GM12878 (cell line): Measurements from ENCODE around the gene PELI2. TPM values are rescaled to one million over a fixed set of nuclear protein-coding genes. Genes with fewer than 3 reads are reported as not detected.

Source experiments
- ATAC-seq: fragments of 200-7000 bp; cut with Tn5 transposase; 3 replicates; pipeline ENCODE4 v1.9.1; 2020; ENCODE audit warnings: mild to moderate bottlenecking, moderate library complexity
- BruUV-seq: library from RNA; stranded (reverse); fragments of 400-500 nt; replicated peaks from 2 replicates; lab custom pipeline; 2021; lab: Mats Ljungman, UMichigan
- CTCF ChIA-PET: fragments of 300-600 bp; sonication (Branson Sonifier 250); formaldehyde crosslinking; extraction: SDS; loops from one replicate; lab custom pipeline; 2021; ENCODE audit warnings: inconsistent platforms; lab: Yijun Ruan, JAX
- POLR2A ChIA-PET: fragments of 350-600 bp; formaldehyde crosslinking; extraction: SDS; loops from one replicate; lab custom pipeline; 2021; ENCODE audit warnings: inconsistent platforms; lab: Charles Lee
- RAD21 ChIA-PET: fragments of 300-600 bp; sonication (Branson Sonifier 250); formaldehyde crosslinking; loops from one replicate; lab custom pipeline; 2023; ENCODE audit warnings: antibody characterized with exemption; ENCODE audit not compliant: unreplicated experiment; lab: Charles Lee
- SMC1A ChIA-PET: fragments of 300-600 bp; sonication (Branson Sonifier 250); formaldehyde crosslinking; loops from one replicate; lab custom pipeline; 2023; ENCODE audit not compliant: unreplicated experiment, uncharacterized antibody; lab: Charles Lee
- DNase-seq: peaks from one replicate; pipeline ENCODE4 v3.0.0-alpha.2; 2011; ENCODE audit warnings: low read depth, low spot score
- FAIRE-seq: peaks from 3 replicates; lab custom pipeline; 2011; peaks lifted over from hg19 to GRCh38; lab: Jason Lieb, UNC
- H2AFZ ChIP-seq: 2 replicates; pipeline ENCODE4 v1.6.0; 2011; ENCODE audit warnings: low read depth, low read length, control low read depth; ENCODE audit not compliant: control insufficient read depth
- H3K27ac ChIP-seq: 2 replicates; pipeline ENCODE4 v1.5.1; 2011; ENCODE audit warnings: control low read depth; ENCODE audit not compliant: control insufficient read depth, insufficient read depth
- H3K27me3 ChIP-seq, 2 experiments: replicated peaks in 1 of 2; 2 replicates each; pipeline versions ENCODE4 v1.6.0 to v1.6.1; 2011; ENCODE audit warnings: low read length in 1 of 2; ENCODE audit not compliant: control insufficient read depth in 2 of 2, insufficient read depth in 2 of 2
- H3K36me3 ChIP-seq, 2 experiments: 2 replicates each; pipeline ENCODE4 v1.5.1; 2011; ENCODE audit warnings: low read length in 1 of 2; ENCODE audit not compliant: control insufficient read depth in 2 of 2, insufficient read depth in 2 of 2
- H3K4me1 ChIP-seq: 2 replicates; pipeline ENCODE4 v1.6.1; 2011; ENCODE audit warnings: mild to moderate bottlenecking, low read length, moderate library complexity, mixed read lengths; ENCODE audit not compliant: control insufficient read depth, insufficient read depth
- H3K4me2 ChIP-seq: 2 replicates; pipeline ENCODE4 v1.6.0; 2011; ENCODE audit warnings: control low read depth; ENCODE audit not compliant: control insufficient read depth, insufficient read depth
- H3K4me3 ChIP-seq: fragments of 200-600 bp; sonication (generic); 2 replicates; pipeline ENCODE4 v1.5.1; 2016
- H3K79me2 ChIP-seq: 2 replicates; pipeline ENCODE4 v1.6.0; 2011; ENCODE audit warnings: low read length; ENCODE audit not compliant: control insufficient read depth, insufficient read depth
- H3K9ac ChIP-seq: 2 replicates; pipeline ENCODE4 v1.8.0; 2011; ENCODE audit warnings: low read length, control low read depth, mixed read lengths; ENCODE audit not compliant: control insufficient read depth, insufficient read depth
- H3K9me3 ChIP-seq: replicated peaks from 3 replicates; pipeline ENCODE4 v1.5.1; 2011; ENCODE audit warnings: mild to moderate bottlenecking, low read length; ENCODE audit not compliant: control insufficient read depth, insufficient read depth
- H4K20me1 ChIP-seq: 2 replicates; pipeline ENCODE4 v1.6.0; 2011; ENCODE audit not compliant: control insufficient read depth, insufficient read depth
- BACH1 ChIP-seq: fragments of 450-650 bp; IDR thresholded peaks from 2 replicates; pipeline ENCODE4 v1.6.1; 2017; ENCODE audit warnings: mild to moderate bottlenecking, borderline replicate concordance
- BCL11A ChIP-seq: IDR thresholded peaks from 2 replicates; pipeline ENCODE4 v1.6.1; 2011; ENCODE audit warnings: low read depth, low read length
- ETV6 ChIP-seq, 2 experiments: fragments of 450-650 bp in 1 of 2; IDR thresholded peaks in 1 of 2; conservative IDR thresholded peaks in 1 of 2; 2 replicates each; pipeline ENCODE4 v1.6.1; 2014; ENCODE audit warnings: antibody characterized with exemption in 1 of 2, borderline replicate concordance in 1 of 2, low read depth in 1 of 2, mild to moderate bottlenecking in 1 of 2, moderate library complexity in 1 of 2
- MEF2B ChIP-seq: fragments of 450-650 bp; IDR thresholded peaks from 2 replicates; pipeline ENCODE4 v1.6.1; 2018; ENCODE audit warnings: mild to moderate bottlenecking, moderate library complexity; ENCODE audit not compliant: partially characterized antibody, poor library complexity, severe bottlenecking
- MXI1 ChIP-seq: fragments of 150-350 bp; IDR thresholded peaks from 2 replicates; pipeline ENCODE4 v1.6.1; 2011; ENCODE audit warnings: low read depth, mild to moderate bottlenecking, inconsistent platforms, low read length, improper control_type of control experiment
- NBN ChIP-seq: fragments of 450-650 bp; IDR thresholded peaks from 2 replicates; pipeline ENCODE4 v1.6.1; 2016
- NFXL1 ChIP-seq: fragments of 450-650 bp; IDR thresholded peaks from 2 replicates; pipeline ENCODE4 v1.6.1; 2017; ENCODE audit warnings: antibody characterized with exemption, mild to moderate bottlenecking, borderline replicate concordance
- RB1 ChIP-seq: fragments of 450-650 bp; formaldehyde crosslinking; IDR thresholded peaks from 2 replicates; pipeline ENCODE4 v1.6.1; 2017; ENCODE audit warnings: mild to moderate bottlenecking, borderline replicate concordance
- SUPT20H ChIP-seq: IDR thresholded peaks from 2 replicates; pipeline ENCODE4 v1.6.1; 2011; ENCODE audit warnings: low read depth, mild to moderate bottlenecking, low read length, moderate library complexity, borderline replicate concordance; ENCODE audit not compliant: control insufficient read depth
- ZBED1 ChIP-seq: IDR thresholded peaks from 2 replicates; pipeline ENCODE4 v1.6.1; 2016; ENCODE audit warnings: borderline replicate concordance
- ZNF384 ChIP-seq: IDR thresholded peaks from 2 replicates; pipeline ENCODE4 v1.6.1; 2012; ENCODE audit warnings: low read depth, mild to moderate bottlenecking, low read length, improper control_type of control experiment, borderline replicate concordance
- WGBS: methylation state at CpG from one replicate; pipeline ENCODE4 v1.1.6; 2016; ENCODE audit warnings: low lambda C conversion rate; ENCODE audit not compliant: insufficient replicate concordance, insufficient coverage; ENCODE audit errors: missing lambda C conversion rate; 5-methylcytosine and 5-hydroxymethylcytosine counted together
- in situ Hi-C: fragments of 300-500 bp; cut with MboI; formaldehyde crosslinking; loops from 9 replicates; pipeline ENCODE4 v1.14.3; 2018; ENCODE audit warnings: mixed read lengths
- intact Hi-C: fragments of 100-400 bp; cut with micrococcal nuclease; formaldehyde crosslinking; loops from one replicate; pipeline ENCODE4 v1.14.2; 2022; ENCODE audit not compliant: unreplicated experiment
- polyA plus RNA-seq, 11 experiments: library from polyadenylated mRNA; depleted of rRNA in 4 of 11; unstranded in 6 of 11; stranded (reverse) in 5 of 11; fragments of >200 nt; fragmentation: Nextera tagmentation in 4 of 11; fragmentation: Illumina TruSeq in 1 of 11; extraction: Ambion mirVana in 4 of 11; extraction: Trizol in 1 of 11; gene quantifications; 1 replicate in 1 of 11; 2 replicates in 10 of 11; pipeline versions ENCODE4 v1.2.1 to v1.2.3, GENCODE V29; 2011 to 2016; ENCODE audit warnings: inconsistent platforms in 2 of 11, missing spikeins in 2 of 11, low read depth in 1 of 11
- total RNA-seq, 4 experiments: library from RNA; depleted of rRNA in 3 of 4; stranded (reverse); fragments of >200 nt in 3 of 4; fragmentation: Illumina TruSeq in 1 of 4; extraction: Trizol in 1 of 4; gene quantifications; 2 replicates each; pipeline versions ENCODE4 v1.2.1 to v1.2.3, GENCODE V29; 2013 to 2021
- TF ChIP-seq, protein P1 (sequence below): IDR thresholded peaks from 2 replicates; pipeline ENCODE4 v1.6.1; 2011; ENCODE audit warnings: mild to moderate bottlenecking, low read depth, low read length, moderate library complexity; ENCODE audit not compliant: insufficient replicate concordance
- TF ChIP-seq, protein P2 (sequence below): fragments of 450-650 bp; IDR thresholded peaks from 2 replicates; pipeline ENCODE4 v1.6.1; 2014; ENCODE audit warnings: mild to moderate bottlenecking
- TF ChIP-seq, protein P3 (sequence below): IDR thresholded peaks from 2 replicates; pipeline ENCODE4 v1.6.1; 2012; ENCODE audit warnings: improper control_type of control experiment, low read depth, low read length; ENCODE audit not compliant: insufficient replicate concordance
- TF ChIP-seq, protein P4 (sequence below): IDR thresholded peaks from 2 replicates; pipeline ENCODE4 v1.6.1; 2011; ENCODE audit warnings: low read depth, mild to moderate bottlenecking, low read length, moderate library complexity, borderline replicate concordance; ENCODE audit errors: extremely low read depth

The PELI2 gene
- total and polyA plus RNA-seq, 10 of the 15 experiments (the other 5 are each of a cell fraction or from before 2014, with no cell fraction given): under 0.01 to 0.10 (median 0.01) TPM; not detected in 3

DNA sequence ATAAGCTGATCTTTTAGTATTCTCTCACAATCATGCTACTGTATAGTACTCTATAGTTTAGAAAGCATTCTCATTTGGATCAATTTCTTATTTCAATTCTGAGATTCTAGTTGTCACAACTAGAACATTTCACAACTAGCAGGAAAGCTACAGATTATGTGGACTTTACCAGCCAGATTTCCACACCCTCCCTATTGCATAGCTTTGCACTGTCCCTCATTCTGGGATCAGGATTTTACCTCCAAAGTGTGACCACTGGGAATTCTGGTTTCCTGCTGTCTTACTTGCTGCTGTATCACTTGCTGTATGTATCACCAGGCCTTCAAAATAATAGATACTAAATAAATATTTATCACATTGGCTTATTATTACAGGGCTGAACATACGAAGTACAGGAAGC, 10.2 kb upstream of the PELI2 start (continued):
- TF ChIP-seq RB1: no peak
- TF ChIP-seq, all 136 proteins: peak for 0

DNA sequence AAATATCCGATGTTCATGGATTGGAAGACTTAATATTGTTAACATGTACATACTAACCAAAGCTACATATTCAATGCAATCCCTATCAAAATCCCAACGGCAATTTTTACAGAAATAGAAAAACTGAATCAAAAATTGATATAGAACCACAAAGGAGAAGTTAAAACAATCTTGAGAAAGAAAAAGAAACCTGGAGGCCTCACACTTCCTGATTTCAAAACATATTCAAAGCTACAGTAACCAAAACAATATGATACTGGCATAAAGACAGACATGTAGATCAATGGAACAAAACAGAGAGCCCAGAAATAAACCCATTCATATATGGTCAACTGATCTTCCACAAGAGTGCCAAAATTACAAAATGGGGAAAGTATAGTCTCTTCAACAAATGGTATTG, 5.4 kb upstream of the PELI2 start:
- Histone ChIP-seq H2AFZ (no peak overlapping the region), H3K4me1 (peaks cover 4% of the 10 kb centered on the region; the same call in 1 of the 2 replicates), H3K79me2 (no peaks in the 10 kb centered on the region), H3K4me3 (no peak overlapping the region), H4K20me1 (no peaks in the 10 kb centered on the region), H3K9ac (no peak overlapping the region), H3K27ac (no peak overlapping the region), H3K36me3 (no peaks in the 10 kb centered on the region), H3K4me2 (no peak overlapping the region), H3K27me3 (peaks cover 1 to 14% of the 10 kb centered on the region in 2 experiments; a peak in 2 of 4 replicates), H3K9me3 (no peaks in the 10 kb centered on the region)
- CTCF ChIA-PET: no interaction called here
- intact Hi-C loops (loop anchor here (10.0 kb wide), 1 partner anchor 918 kb away; the partner anchor contains the start of gene DLGAP5), in situ Hi-C loops (no loop called here)
- POLR2A ChIA-PET: no interaction called here
- RAD21 ChIA-PET: no interaction called here
- SMC1A ChIA-PET: no interaction called here
- DNase-seq (no peak), FAIRE-seq (no peak), ATAC-seq (no peak)
- BruUV-seq: no TSS peak
- WGBS: 40% methylated on average over 2 of the region's 2 CpGs
- no peak for TF ChIP-seq MEF2B
- TF ChIP-seq NBN: no peak
- TF ChIP-seq, protein P1, sequence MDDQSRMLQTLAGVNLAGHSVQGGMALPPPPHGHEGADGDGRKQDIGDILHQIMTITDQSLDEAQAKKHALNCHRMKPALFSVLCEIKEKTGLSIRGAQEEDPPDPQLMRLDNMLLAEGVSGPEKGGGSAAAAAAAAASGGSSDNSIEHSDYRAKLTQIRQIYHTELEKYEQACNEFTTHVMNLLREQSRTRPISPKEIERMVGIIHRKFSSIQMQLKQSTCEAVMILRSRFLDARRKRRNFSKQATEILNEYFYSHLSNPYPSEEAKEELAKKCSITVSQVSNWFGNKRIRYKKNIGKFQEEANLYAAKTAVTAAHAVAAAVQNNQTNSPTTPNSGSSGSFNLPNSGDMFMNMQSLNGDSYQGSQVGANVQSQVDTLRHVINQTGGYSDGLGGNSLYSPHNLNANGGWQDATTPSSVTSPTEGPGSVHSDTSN: no peak
- TF ChIP-seq, protein P2, sequence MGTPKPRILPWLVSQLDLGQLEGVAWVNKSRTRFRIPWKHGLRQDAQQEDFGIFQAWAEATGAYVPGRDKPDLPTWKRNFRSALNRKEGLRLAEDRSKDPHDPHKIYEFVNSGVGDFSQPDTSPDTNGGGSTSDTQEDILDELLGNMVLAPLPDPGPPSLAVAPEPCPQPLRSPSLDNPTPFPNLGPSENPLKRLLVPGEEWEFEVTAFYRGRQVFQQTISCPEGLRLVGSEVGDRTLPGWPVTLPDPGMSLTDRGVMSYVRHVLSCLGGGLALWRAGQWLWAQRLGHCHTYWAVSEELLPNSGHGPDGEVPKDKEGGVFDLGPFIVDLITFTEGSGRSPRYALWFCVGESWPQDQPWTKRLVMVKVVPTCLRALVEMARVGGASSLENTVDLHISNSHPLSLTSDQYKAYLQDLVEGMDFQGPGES: no peak
- no peak for TF ChIP-seq ZNF384
- TF ChIP-seq ZBED1: no peak
- TF ChIP-seq NFXL1: no peak
- TF ChIP-seq, protein P3, sequence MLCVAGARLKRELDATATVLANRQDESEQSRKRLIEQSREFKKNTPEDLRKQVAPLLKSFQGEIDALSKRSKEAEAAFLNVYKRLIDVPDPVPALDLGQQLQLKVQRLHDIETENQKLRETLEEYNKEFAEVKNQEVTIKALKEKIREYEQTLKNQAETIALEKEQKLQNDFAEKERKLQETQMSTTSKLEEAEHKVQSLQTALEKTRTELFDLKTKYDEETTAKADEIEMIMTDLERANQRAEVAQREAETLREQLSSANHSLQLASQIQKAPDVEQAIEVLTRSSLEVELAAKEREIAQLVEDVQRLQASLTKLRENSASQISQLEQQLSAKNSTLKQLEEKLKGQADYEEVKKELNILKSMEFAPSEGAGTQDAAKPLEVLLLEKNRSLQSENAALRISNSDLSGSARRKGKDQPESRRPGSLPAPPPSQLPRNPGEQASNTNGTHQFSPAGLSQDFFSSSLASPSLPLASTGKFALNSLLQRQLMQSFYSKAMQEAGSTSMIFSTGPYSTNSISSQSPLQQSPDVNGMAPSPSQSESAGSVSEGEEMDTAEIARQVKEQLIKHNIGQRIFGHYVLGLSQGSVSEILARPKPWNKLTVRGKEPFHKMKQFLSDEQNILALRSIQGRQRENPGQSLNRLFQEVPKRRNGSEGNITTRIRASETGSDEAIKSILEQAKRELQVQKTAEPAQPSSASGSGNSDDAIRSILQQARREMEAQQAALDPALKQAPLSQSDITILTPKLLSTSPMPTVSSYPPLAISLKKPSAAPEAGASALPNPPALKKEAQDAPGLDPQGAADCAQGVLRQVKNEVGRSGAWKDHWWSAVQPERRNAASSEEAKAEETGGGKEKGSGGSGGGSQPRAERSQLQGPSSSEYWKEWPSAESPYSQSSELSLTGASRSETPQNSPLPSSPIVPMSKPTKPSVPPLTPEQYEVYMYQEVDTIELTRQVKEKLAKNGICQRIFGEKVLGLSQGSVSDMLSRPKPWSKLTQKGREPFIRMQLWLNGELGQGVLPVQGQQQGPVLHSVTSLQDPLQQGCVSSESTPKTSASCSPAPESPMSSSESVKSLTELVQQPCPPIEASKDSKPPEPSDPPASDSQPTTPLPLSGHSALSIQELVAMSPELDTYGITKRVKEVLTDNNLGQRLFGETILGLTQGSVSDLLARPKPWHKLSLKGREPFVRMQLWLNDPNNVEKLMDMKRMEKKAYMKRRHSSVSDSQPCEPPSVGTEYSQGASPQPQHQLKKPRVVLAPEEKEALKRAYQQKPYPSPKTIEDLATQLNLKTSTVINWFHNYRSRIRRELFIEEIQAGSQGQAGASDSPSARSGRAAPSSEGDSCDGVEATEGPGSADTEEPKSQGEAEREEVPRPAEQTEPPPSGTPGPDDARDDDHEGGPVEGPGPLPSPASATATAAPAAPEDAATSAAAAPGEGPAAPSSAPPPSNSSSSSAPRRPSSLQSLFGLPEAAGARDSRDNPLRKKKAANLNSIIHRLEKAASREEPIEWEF: no peak
- TF ChIP-seq ETV6 (conservative IDR thresholded peaks at IDR 0.05 in 1 of 2, IDR thresholded peaks at IDR 0.05 in 1 of 2; ENCODE audit: borderline replicate concordance in 1 of 2, low read depth in 1 of 2): no peak
- no peak for TF ChIP-seq BCL11A
- TF ChIP-seq, protein P4, sequence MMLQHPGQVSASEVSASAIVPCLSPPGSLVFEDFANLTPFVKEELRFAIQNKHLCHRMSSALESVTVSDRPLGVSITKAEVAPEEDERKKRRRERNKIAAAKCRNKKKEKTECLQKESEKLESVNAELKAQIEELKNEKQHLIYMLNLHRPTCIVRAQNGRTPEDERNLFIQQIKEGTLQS: no peak
- no peak for TF ChIP-seq BACH1
- no peak for TF ChIP-seq SUPT20H
- TF ChIP-seq MXI1: no peak
